ENCODE data around the gene DGKG.

DGKG gene

DNA sequence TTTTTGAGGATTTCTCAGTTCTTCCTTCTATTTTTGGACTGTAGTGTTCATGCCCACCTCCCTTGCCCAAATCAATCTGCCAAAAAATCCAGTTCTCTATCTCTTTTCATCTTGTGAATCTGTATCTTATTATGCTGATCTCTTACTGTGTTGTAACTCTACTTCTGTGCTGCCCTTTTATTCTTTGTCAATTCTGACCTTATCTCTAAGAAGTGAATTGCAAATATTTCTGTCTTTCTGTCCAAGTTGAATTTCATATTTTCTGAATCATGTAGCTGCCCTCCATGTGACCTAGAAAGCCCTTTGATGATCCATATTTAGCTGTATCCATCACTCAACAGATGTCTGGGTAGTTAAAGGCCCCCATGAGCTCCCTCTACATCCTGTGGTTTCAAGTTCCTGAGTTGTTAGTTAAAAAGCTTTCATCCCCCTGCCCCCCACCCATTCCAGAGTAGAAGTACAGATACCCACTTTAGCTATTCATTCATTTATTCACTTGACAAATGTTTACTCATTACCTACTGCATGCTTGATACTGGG lies 219.6 kb downstream of the DGKG start:
- Histone ChIP-seq H3K27ac (ENCODE audit: low read depth, low read length) (no peak overlapping the region), H3K79me2 (ENCODE audit: control insufficient read depth, insufficient read depth, low read length, unreplicated experiment) (no peaks in the 10 kb centered on the region), H3K4me3 (ENCODE audit: low read depth, low read length) (no peak overlapping the region), H2AFZ (ENCODE audit: low read length, unreplicated experiment) (no peak overlapping the region), H3K4me1 (ENCODE audit: control insufficient read depth, insufficient read depth, low read length, unreplicated experiment) (no peaks in the 10 kb centered on the region), H3K27me3 (ENCODE audit: insufficient read depth, low read length) (peaks cover 20% of the 10 kb centered on the region), H3K36me3 (ENCODE audit: insufficient read depth, low read length) (no peaks in the 10 kb centered on the region)

GRCh38 chr3:186141790-186142189 lies 220.2 kb downstream of the DGKG start:
- peaks cover 20% of the 10 kb centered on the region for H3K27me3 ChIP-seq (ENCODE audit: insufficient read depth, low read length)
- no peaks in the 10 kb centered on the region for H3K36me3 ChIP-seq (ENCODE audit: insufficient read depth, low read length)
- H3K4me3 ChIP-seq (ENCODE audit: low read depth, low read length): no peak overlapping the region
- H3K4me1 ChIP-seq (ENCODE audit: control insufficient read depth, insufficient read depth, low read length, unreplicated experiment): no peaks in the 10 kb centered on the region
- H3K79me2 ChIP-seq (ENCODE audit: control insufficient read depth, insufficient read depth, low read length, unreplicated experiment): no peaks in the 10 kb centered on the region
- H3K27ac ChIP-seq (ENCODE audit: low read depth, low read length): no peak overlapping the region
- H2AFZ ChIP-seq (ENCODE audit: low read length, unreplicated experiment): no peak overlapping the region

GRCh38 chr3:186138272-186138981 lies 223.6 kb downstream of the DGKG start:
- Histone ChIP-seq H3K36me3 (ENCODE audit: insufficient read depth, low read length) (no peaks in the 10 kb centered on the region), H3K79me2 (ENCODE audit: control insufficient read depth, insufficient read depth, low read length, unreplicated experiment) (no peaks in the 10 kb centered on the region), H3K4me1 (ENCODE audit: control insufficient read depth, insufficient read depth, low read length, unreplicated experiment) (no peaks in the 10 kb centered on the region), H3K4me3 (ENCODE audit: low read depth, low read length) (no peak overlapping the region), H3K27ac (ENCODE audit: low read depth, low read length) (no peak overlapping the region), H2AFZ (ENCODE audit: low read length, unreplicated experiment) (no peak overlapping the region), H3K27me3 (ENCODE audit: insufficient read depth, low read length) (peaks cover 21% of the 10 kb centered on the region)

DNA sequence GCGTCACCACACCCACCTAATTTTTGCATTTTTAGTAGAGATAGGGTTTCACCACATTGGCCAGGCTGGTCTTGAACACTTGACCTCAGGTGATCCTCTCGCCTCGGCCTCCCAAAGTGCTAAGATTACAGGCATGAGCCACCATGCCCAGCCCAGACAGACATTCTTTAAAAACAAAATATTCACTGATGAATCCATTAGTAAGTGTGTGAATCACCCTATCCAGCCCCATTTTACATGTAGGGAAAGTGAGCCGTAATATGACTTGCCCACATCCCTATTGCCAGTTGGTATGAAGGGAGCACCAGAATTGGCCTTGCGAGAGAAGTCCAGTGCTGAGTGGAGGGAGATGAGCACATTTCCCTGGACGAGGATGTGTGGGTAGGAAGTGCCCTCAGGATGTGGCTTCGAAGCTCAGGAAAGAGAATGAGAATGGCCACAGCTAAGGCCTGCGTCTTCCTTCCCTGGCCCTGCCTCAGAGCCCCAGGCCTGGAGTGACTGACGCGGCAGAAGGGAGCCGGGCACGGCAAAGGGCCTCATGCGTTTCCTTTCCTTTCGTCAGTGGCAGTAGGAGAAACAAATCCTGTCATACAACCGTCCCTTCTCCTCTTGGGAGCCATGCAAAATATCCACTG lies 224.9 kb downstream of the DGKG start:
- Histone ChIP-seq H3K27ac (ENCODE audit: low read depth, low read length) (no peak overlapping the region), H2AFZ (ENCODE audit: low read length, unreplicated experiment) (no peak overlapping the region), H3K4me1 (ENCODE audit: control insufficient read depth, insufficient read depth, low read length, unreplicated experiment) (no peaks in the 10 kb centered on the region), H3K27me3 (ENCODE audit: insufficient read depth, low read length) (peaks cover 15% of the 10 kb centered on the region), H3K4me3 (ENCODE audit: low read depth, low read length) (no peak overlapping the region), H3K36me3 (ENCODE audit: insufficient read depth, low read length) (no peaks in the 10 kb centered on the region), H3K79me2 (ENCODE audit: control insufficient read depth, insufficient read depth, low read length, unreplicated experiment) (no peaks in the 10 kb centered on the region)

GRCh38 chr3:186133980-186134379 lies 228.1 kb downstream of the DGKG start:
- H3K4me1 ChIP-seq (ENCODE audit: control insufficient read depth, insufficient read depth, low read length, unreplicated experiment): no peaks in the 10 kb centered on the region
- no peak overlapping the region for H3K4me3 ChIP-seq (ENCODE audit: low read depth, low read length)
- H2AFZ ChIP-seq (ENCODE audit: low read length, unreplicated experiment): no peak overlapping the region
- no peak overlapping the region for H3K27ac ChIP-seq (ENCODE audit: low read depth, low read length)
- H3K27me3 ChIP-seq (ENCODE audit: insufficient read depth, low read length): peaks cover 27% of the 10 kb centered on the region
- no peaks in the 10 kb centered on the region for H3K36me3 ChIP-seq (ENCODE audit: insufficient read depth, low read length)
- no peaks in the 10 kb centered on the region for H3K79me2 ChIP-seq (ENCODE audit: control insufficient read depth, insufficient read depth, low read length, unreplicated experiment)

DNA sequence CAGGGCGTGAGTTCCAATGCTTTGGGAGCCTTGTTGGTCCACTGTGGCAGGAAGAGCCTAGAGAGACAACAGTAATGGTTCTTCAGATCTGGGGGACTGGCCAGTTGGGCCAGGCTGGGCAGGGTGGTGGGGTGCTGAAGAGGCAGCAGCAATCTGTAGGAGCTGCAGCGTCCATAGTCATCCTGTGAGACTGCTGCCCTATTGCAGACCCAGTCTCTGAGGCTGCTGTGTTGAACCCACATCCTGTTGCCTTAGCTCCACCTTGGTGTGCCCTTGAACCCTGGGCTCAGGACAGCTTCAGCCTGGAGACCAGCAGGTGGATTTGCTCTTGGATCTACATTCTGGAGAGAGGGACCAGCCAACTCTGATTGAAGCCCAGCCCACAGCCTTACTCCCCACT lies 229.5 kb downstream of the DGKG start:
- peaks cover 27% of the 10 kb centered on the region for H3K27me3 ChIP-seq (ENCODE audit: insufficient read depth, low read length)
- H3K4me1 ChIP-seq (ENCODE audit: control insufficient read depth, insufficient read depth, low read length, unreplicated experiment): no peaks in the 10 kb centered on the region
- no peaks in the 10 kb centered on the region for H3K79me2 ChIP-seq (ENCODE audit: control insufficient read depth, insufficient read depth, low read length, unreplicated experiment)
- no peak overlapping the region for H3K4me3 ChIP-seq (ENCODE audit: low read depth, low read length)
- no peak overlapping the region for H2AFZ ChIP-seq (ENCODE audit: low read length, unreplicated experiment)
- no peak overlapping the region for H3K27ac ChIP-seq (ENCODE audit: low read depth, low read length)
- H3K36me3 ChIP-seq (ENCODE audit: insufficient read depth, low read length): no peaks in the 10 kb centered on the region

- Histone ChIP-seq H3K4me1 (ENCODE audit: control insufficient read depth, insufficient read depth, low read length, unreplicated experiment) (no peaks in the 10 kb centered on the region), H3K79me2 (ENCODE audit: control insufficient read depth, insufficient read depth, low read length, unreplicated experiment) (no peaks in the 10 kb centered on the region), H3K36me3 (ENCODE audit: insufficient read depth, low read length) (no peaks in the 10 kb centered on the region)
Observed at GRCh38 chr3:186129206-186129605, 232.8 kb downstream of the DGKG start.

GRCh38 chr3:186128158-186128557 lies 233.9 kb downstream of the DGKG start:
- H3K79me2 ChIP-seq (ENCODE audit: control insufficient read depth, insufficient read depth, low read length, unreplicated experiment): no peaks in the 10 kb centered on the region
- H3K36me3 ChIP-seq (ENCODE audit: insufficient read depth, low read length): no peaks in the 10 kb centered on the region
- no peak overlapping the region for H3K4me3 ChIP-seq (ENCODE audit: low read depth, low read length)
- H3K27me3 ChIP-seq (ENCODE audit: insufficient read depth, low read length): peaks cover 21% of the 10 kb centered on the region
- no peaks in the 10 kb centered on the region for H3K4me1 ChIP-seq (ENCODE audit: control insufficient read depth, insufficient read depth, low read length, unreplicated experiment)
- H2AFZ ChIP-seq (ENCODE audit: low read length, unreplicated experiment): no peak overlapping the region
- H3K27ac ChIP-seq (ENCODE audit: low read depth, low read length): no peak overlapping the region

More at GRCh38 chr3:186129206-186129605, 232.8 kb downstream of the DGKG start:
- Histone ChIP-seq H3K4me3 (ENCODE audit: low read depth, low read length) (no peak overlapping the region), H3K27ac (ENCODE audit: low read depth, low read length) (no peak overlapping the region), H2AFZ (ENCODE audit: low read length, unreplicated experiment) (no peak overlapping the region), H3K27me3 (ENCODE audit: insufficient read depth, low read length) (peaks cover 21% of the 10 kb centered on the region)

DNA sequence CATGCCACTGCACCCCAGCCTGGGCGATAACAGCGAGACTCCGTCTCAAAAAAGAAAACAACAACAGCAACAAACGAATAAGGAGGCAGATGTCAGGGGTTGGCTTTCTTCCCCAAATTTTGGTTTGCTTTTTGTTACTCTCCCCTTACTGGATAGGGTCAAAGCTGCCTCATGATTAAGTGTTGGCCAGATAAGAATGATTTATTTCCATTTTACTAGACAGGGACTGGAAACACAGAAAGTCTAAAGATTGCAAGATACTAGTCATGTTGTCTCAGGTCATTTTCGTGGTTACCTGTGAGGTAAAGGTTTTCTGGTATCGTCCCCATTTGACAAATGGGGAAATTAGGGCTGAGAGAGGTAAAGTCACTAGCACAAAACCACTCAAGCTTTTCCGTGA lies 234.6 kb downstream of the DGKG start:
- Histone ChIP-seq H3K27me3 (ENCODE audit: insufficient read depth, low read length) (peaks cover 20% of the 10 kb centered on the region), H3K4me1 (ENCODE audit: control insufficient read depth, insufficient read depth, low read length, unreplicated experiment) (no peaks in the 10 kb centered on the region), H3K4me3 (ENCODE audit: low read depth, low read length) (no peak overlapping the region), H3K79me2 (ENCODE audit: control insufficient read depth, insufficient read depth, low read length, unreplicated experiment) (no peaks in the 10 kb centered on the region), H2AFZ (ENCODE audit: low read length, unreplicated experiment) (no peak overlapping the region), H3K36me3 (ENCODE audit: insufficient read depth, low read length) (no peaks in the 10 kb centered on the region), H3K27ac (ENCODE audit: low read depth, low read length) (no peak overlapping the region)

GRCh38 chr3:186125118-186125517 lies 236.9 kb downstream of the DGKG start:
- Histone ChIP-seq H2AFZ (ENCODE audit: low read length, unreplicated experiment) (no peak overlapping the region), H3K4me3 (ENCODE audit: low read depth, low read length) (no peak overlapping the region), H3K27ac (ENCODE audit: low read depth, low read length) (no peak overlapping the region), H3K36me3 (ENCODE audit: insufficient read depth, low read length) (no peaks in the 10 kb centered on the region), H3K79me2 (ENCODE audit: control insufficient read depth, insufficient read depth, low read length, unreplicated experiment) (no peaks in the 10 kb centered on the region), H3K4me1 (ENCODE audit: control insufficient read depth, insufficient read depth, low read length, unreplicated experiment) (no peaks in the 10 kb centered on the region), H3K27me3 (ENCODE audit: insufficient read depth, low read length) (peaks cover 11% of the 10 kb centered on the region)

GRCh38 chr3:186124592-186124991 lies 237.4 kb downstream of the DGKG start:
- no peaks in the 10 kb centered on the region for H3K36me3 ChIP-seq (ENCODE audit: insufficient read depth, low read length)
- H3K27me3 ChIP-seq (ENCODE audit: insufficient read depth, low read length): peaks cover 17% of the 10 kb centered on the region

More at GRCh38 chr3:186124592-186124991, 237.4 kb downstream of the DGKG start:
- H3K27ac ChIP-seq (ENCODE audit: low read depth, low read length): no peak overlapping the region
- H3K4me3 ChIP-seq (ENCODE audit: low read depth, low read length): no peak overlapping the region
- no peaks in the 10 kb centered on the region for H3K79me2 ChIP-seq (ENCODE audit: control insufficient read depth, insufficient read depth, low read length, unreplicated experiment)
- H3K4me1 ChIP-seq (ENCODE audit: control insufficient read depth, insufficient read depth, low read length, unreplicated experiment): no peaks in the 10 kb centered on the region
- H2AFZ ChIP-seq (ENCODE audit: low read length, unreplicated experiment): no peak overlapping the region
